ENCODE measurements around the gene RNF207.
A peak's percentile ranks its signal among the peaks of the same experiment; 100 is the strongest.

- TF ChIP-seq CTCF (IDR thresholded peaks at IDR 0.05; ENCODE audit: insufficient read depth, low read length, poor library complexity, severe bottlenecking) (peak; percentile 9), EZH2phosphoT487 (conservative IDR thresholded peaks at IDR 0.05; ENCODE audit: low read length) (no peak)
These were observed 20.1 kb upstream of the RNF207 start for GRCh38 chr1:6185635-6186382.

All from SU-DHL-6 (cell line).